Activated CD4-positive, alpha-beta T cell treated with anti-CD3 and anti-CD28 coated beads, Interleukin-2, amount 10 ng/mL, durations not matched to agents 24 days and 14 days (primary cell): ENCODE results near the gene TBC1D2. TPM values are rescaled to one million over a fixed set of nuclear protein-coding genes. Genes with fewer than 3 reads are reported as not detected.
A peak's percentile ranks its signal among the peaks of the same experiment; 100 is the strongest.

Source experiments
- DNase-seq: peaks from one replicate; pipeline ENCODE4 v3.0.0; 2022
- H3K27ac Mint-ChIP-seq: one replicate; pipeline ENCODE4 v1.8.0; 2022; ENCODE audit warnings: mild to moderate bottlenecking, mixed read lengths
- H3K27me3 Mint-ChIP-seq: one replicate; pipeline ENCODE4 v1.8.0; 2022; ENCODE audit warnings: mixed read lengths
- H3K36me3 Mint-ChIP-seq: one replicate; pipeline ENCODE4 v1.8.0; 2022; ENCODE audit warnings: low read depth, mild to moderate bottlenecking, mixed read lengths
- H3K4me1 Mint-ChIP-seq: one replicate; pipeline ENCODE4 v1.8.0; 2021; ENCODE audit warnings: mixed read lengths
- H3K4me3 Mint-ChIP-seq: one replicate; pipeline ENCODE4 v1.8.0; 2022; ENCODE audit warnings: mild to moderate bottlenecking, moderate library complexity, mixed read lengths
- H3K9me3 Mint-ChIP-seq: one replicate; pipeline ENCODE4 v1.8.0; 2021; ENCODE audit warnings: mixed read lengths
- intact Hi-C: fragments of 100-400 bp; cut with micrococcal nuclease; formaldehyde crosslinking; loops from one replicate; pipeline ENCODE4 v1.15.1; 2023
- total RNA-seq: library from RNA; stranded (reverse); gene quantifications from 2 replicates; pipeline ENCODE4 v1.2.3, GENCODE V29; 2022

The TBC1D2 gene
- total RNA-seq, 1 donor from 2014 or later: 1.6 TPM

DNA sequence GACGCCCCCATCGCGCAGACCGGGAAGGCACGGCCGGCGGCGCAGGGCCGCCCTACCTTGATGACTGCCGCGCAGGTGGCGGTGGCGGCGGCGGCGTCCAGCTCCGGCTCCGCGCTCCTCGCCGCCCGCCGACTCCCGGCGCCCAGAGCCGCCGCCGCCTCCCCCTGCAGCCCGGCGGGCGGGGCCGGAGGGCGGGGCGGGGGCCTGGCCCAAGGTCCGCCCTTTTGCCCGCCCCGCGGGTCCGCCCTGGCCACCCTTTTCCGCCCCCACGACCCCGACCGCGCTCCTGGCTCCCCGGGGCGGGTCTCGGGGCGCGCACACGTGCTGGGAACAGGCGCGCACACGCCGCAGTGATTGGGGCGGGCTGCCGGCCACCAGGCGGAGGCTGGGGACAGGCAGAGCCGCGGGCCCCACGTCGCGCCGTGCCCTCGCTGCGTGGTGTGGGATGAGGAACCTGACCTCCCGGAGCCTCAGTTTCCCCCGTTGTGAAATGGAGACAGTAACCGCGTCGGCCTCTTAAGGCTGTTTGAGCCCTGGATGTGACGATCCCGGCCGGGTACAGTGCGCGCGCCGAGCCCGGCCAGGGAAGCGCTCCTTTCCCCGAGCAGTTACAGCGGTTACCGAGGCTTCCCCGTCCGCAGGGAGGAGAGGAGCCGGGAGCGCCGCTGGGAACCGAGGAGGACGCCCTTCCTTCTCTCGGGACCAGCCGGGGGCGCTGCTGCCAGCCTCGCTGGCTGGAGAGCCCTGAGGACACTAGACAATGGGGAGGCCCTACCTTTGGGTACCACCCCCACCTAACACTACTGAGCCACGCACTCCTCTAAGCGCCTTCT, 62.7 kb downstream of the TBC1D2 start, which contains the start of gene CORO2A:
Gene CORO2A (minus strand): TSS at position 135 of the 833 bp plus-strand sequence. CDS start 34,977 bp downstream, outside the sequence.
- intact Hi-C loops: loop anchor here (1.0 to 5.0 kb wide), 4 partner anchors 62 to 135 kb away; partner anchors contain the start of genes NANS, TBC1D2 and TRIM14

GRCh38 chr9:98191671-98192502, 63.6 kb downstream of the TBC1D2 start:
- Mint-ChIP-seq H3K27ac (no peak overlapping the region), H3K4me3 (peak overlapping the region; percentile 77), H3K4me1 (peaks cover 10% of the 10 kb centered on the region), H3K36me3 (no peaks in the 10 kb centered on the region), H3K9me3 (no peaks in the 10 kb centered on the region), H3K27me3 (peaks cover 7% of the 10 kb centered on the region)
- intact Hi-C loops: loop anchor here (2.0 to 5.0 kb wide), 3 partner anchors 63 to 135 kb away; partner anchors contain the start of genes NANS, TBC1D2 and TRIM14
- peak; percentile 75 for DNase-seq

More for the DNA sequence above, 62.7 kb downstream of the TBC1D2 start, which contains the start of gene CORO2A:
- Mint-ChIP-seq H3K27ac (peak within 1 kb of the TSS; percentile 65), H3K36me3 (no peaks in the 10 kb centered on the region), H3K4me1 (peaks cover 10% of the 10 kb centered on the region), H3K9me3 (no peaks in the 10 kb centered on the region), H3K4me3 (peak within 1 kb of the TSS; percentile 83), H3K27me3 (peaks cover 7% of the 10 kb centered on the region)
- peak; percentile 93 for DNase-seq

DNA sequence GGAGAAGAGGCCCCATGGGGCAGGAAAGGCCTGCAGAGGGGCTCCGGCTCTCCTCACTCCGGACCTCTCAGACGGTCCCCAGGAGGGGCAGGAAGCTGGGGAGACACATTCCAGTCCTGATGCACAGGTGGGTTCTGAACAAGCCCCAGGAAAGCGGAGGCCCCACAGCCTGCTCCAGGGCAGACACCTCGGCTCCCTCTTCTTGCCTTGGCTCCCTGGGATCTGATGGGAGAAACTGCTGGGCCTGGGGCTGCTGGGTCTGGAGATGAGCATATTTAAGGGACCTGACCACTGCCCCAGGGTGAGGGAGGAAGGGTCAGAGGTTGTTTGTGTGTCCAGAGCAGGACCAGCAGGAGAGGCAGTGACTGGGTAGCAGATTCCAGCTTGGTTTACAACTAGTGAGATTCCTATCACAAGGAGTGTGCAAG, 64.3 kb downstream of the TBC1D2 start:
- intact Hi-C loops: loop anchor here (5.0 kb wide), 2 partner anchors 74 to 134 kb away; partner anchors contain the start of genes NANS and TRIM14
- H3K27ac Mint-ChIP-seq: no peak overlapping the region

GRCh38 chr9:98190757-98191105, 64.7 kb downstream of the TBC1D2 start:
- Mint-ChIP-seq H3K36me3 (no peaks in the 10 kb centered on the region), H3K27me3 (peaks cover 7% of the 10 kb centered on the region), H3K9me3 (no peaks in the 10 kb centered on the region), H3K4me1 (peaks cover 10% of the 10 kb centered on the region), H3K4me3 (no peak overlapping the region), H3K27ac (no peak overlapping the region)
- DNase-seq: no peak
- intact Hi-C loops: loop anchor here (5.0 kb wide), 2 partner anchors 73 to 133 kb away; partner anchors contain the start of genes NANS and TRIM14

More for the DNA sequence above, 64.3 kb downstream of the TBC1D2 start:
- Mint-ChIP-seq H3K9me3 (no peaks in the 10 kb centered on the region), H3K36me3 (no peaks in the 10 kb centered on the region), H3K4me3 (peak overlapping the region; percentile 77), H3K27me3 (peaks cover 7% of the 10 kb centered on the region), H3K4me1 (peaks cover 10% of the 10 kb centered on the region)
- no peak for DNase-seq

- intact Hi-C loops: no loop called here
- Mint-ChIP-seq H3K27ac (no peak overlapping the region), H3K4me3 (no peak overlapping the region), H3K27me3 (peaks cover 4% of the 10 kb centered on the region), H3K36me3 (no peaks in the 10 kb centered on the region), H3K4me1 (peaks cover 10% of the 10 kb centered on the region), H3K9me3 (no peaks in the 10 kb centered on the region)
- no peak for DNase-seq
Observed at GRCh38 chr9:98189412-98189811, 66.0 kb downstream of the TBC1D2 start.

GRCh38 chr9:98187926-98188325, 67.5 kb downstream of the TBC1D2 start:
- Mint-ChIP-seq H3K36me3 (no peaks in the 10 kb centered on the region), H3K4me3 (no peak overlapping the region), H3K27me3 (peaks cover 4% of the 10 kb centered on the region), H3K9me3 (no peaks in the 10 kb centered on the region), H3K27ac (no peak overlapping the region), H3K4me1 (peaks cover 5% of the 10 kb centered on the region)
- intact Hi-C loops: no loop called here
- DNase-seq: no peak

DNA sequence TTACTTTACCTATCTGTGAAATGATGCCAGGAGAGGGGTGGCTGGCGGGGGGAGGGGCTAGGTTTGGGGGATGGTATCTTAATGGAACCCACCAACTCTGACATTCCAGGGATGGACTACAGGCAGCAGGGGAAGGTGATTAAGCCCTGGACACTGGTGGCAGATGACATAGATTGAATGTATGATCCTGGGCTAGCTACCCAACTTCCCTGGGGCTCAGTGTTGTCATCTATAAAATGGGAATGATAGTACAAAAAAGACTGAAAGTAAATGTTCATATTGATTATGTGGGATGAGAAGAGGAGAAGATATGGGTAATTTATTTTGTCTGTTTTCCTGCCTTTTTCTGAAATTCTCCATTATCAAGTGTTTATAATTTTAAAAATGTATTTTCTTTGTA, 69.2 kb downstream of the TBC1D2 start:
- intact Hi-C loops: no loop called here
- no peaks in the 10 kb centered on the region for H3K36me3 Mint-ChIP-seq
- no peaks in the 10 kb centered on the region for H3K9me3 Mint-ChIP-seq
- H3K27ac Mint-ChIP-seq: no peak overlapping the region
- peaks cover 4% of the 10 kb centered on the region for H3K4me1 Mint-ChIP-seq
- peaks cover 2% of the 10 kb centered on the region for H3K27me3 Mint-ChIP-seq
- DNase-seq: no peak
- H3K4me3 Mint-ChIP-seq: no peak overlapping the region

- Mint-ChIP-seq H3K9me3 (no peaks in the 10 kb centered on the region), H3K4me3 (no peak overlapping the region), H3K4me1 (peaks cover 3% of the 10 kb centered on the region), H3K27ac (no peak overlapping the region), H3K27me3 (peaks cover 2% of the 10 kb centered on the region), H3K36me3 (no peaks in the 10 kb centered on the region)
- intact Hi-C loops: no loop called here
- no peak for DNase-seq
Observed at GRCh38 chr9:98185611-98186171, 69.8 kb downstream of the TBC1D2 start.

GRCh38 chr9:98185021-98185567, 70.4 kb downstream of the TBC1D2 start:
- no peak overlapping the region for H3K4me3 Mint-ChIP-seq
- peaks cover 2% of the 10 kb centered on the region for H3K27me3 Mint-ChIP-seq
- peaks cover 3% of the 10 kb centered on the region for H3K4me1 Mint-ChIP-seq
- H3K9me3 Mint-ChIP-seq: no peaks in the 10 kb centered on the region
- H3K36me3 Mint-ChIP-seq: no peaks in the 10 kb centered on the region
- no peak for DNase-seq
- intact Hi-C loops: no loop called here
- H3K27ac Mint-ChIP-seq: no peak overlapping the region

GRCh38 chr9:98184326-98184725, 71.1 kb downstream of the TBC1D2 start:
- H3K9me3 Mint-ChIP-seq: no peaks in the 10 kb centered on the region
- intact Hi-C loops: no loop called here
- H3K4me1 Mint-ChIP-seq: peaks cover 3% of the 10 kb centered on the region
- no peak for DNase-seq
- no peak overlapping the region for H3K27ac Mint-ChIP-seq
- H3K4me3 Mint-ChIP-seq: no peak overlapping the region
- H3K27me3 Mint-ChIP-seq: no peaks in the 10 kb centered on the region
- H3K36me3 Mint-ChIP-seq: no peaks in the 10 kb centered on the region

DNA sequence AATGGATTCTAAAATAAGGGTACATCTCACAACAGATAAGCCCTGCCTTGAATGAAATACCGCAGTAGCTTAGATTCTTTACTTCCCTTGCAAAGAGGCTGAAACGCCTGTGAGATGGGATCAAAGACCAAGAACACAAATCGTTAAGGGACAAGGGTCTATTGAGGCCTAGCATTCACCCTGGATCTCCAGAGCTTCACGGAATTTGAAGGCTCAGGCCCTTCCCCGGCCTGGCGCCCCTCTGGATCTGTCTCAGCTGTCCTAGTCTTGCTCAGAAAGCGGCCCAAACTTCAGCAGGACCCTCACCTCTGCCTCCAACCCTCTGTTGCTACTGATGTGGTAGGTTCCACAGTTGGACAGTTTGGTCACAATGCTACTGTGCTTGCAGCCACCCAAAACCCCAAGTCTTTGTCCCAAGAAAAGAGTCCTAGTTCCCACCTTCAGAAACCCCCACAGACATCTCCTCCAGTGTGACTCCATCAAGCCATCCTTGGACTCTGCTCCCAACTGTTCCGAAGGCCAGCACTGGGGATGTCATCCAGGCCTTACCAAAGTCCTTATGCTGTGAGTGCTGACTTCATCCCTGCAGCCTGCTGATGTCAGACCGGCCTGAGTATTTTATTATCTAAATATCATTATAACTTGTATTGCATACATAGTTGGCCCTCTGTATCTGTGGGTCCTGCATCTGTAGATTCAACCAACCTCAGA, 72.4 kb downstream of the TBC1D2 start:
- Mint-ChIP-seq H3K27me3 (no peaks in the 10 kb centered on the region), H3K27ac (no peak overlapping the region), H3K9me3 (no peaks in the 10 kb centered on the region), H3K4me1 (no peaks in the 10 kb centered on the region), H3K4me3 (no peak overlapping the region), H3K36me3 (no peaks in the 10 kb centered on the region)
- intact Hi-C loops: no loop called here
- DNase-seq: no peak

- Mint-ChIP-seq H3K27ac (no peak overlapping the region), H3K4me3 (no peak overlapping the region), H3K9me3 (no peaks in the 10 kb centered on the region), H3K4me1 (no peaks in the 10 kb centered on the region), H3K36me3 (no peaks in the 10 kb centered on the region), H3K27me3 (no peaks in the 10 kb centered on the region)
- intact Hi-C loops: no loop called here
- DNase-seq: no peak
Observed at GRCh38 chr9:98182069-98182820, 73.2 kb downstream of the TBC1D2 start.
